GM12891 (cell line): ENCODE results near the gene ASTL.

Experiments
- POLR2A ChIP-seq: IDR thresholded peaks from 2 replicates; pipeline ENCODE4 v1.6.1; 2011; ENCODE audit warnings: low read depth, low read length, control low read depth
- POLR2AphosphoS5 ChIP-seq: IDR thresholded peaks from 2 replicates; pipeline ENCODE4 v1.6.1; 2011; ENCODE audit warnings: low read depth, low read length, control low read depth
- SPI1 ChIP-seq: IDR thresholded peaks from 2 replicates; pipeline ENCODE4 v1.6.1; 2011; ENCODE audit warnings: low read depth, low read length, control low read depth
- TAF1 ChIP-seq: IDR thresholded peaks from 2 replicates; pipeline ENCODE4 v1.6.1; 2011; ENCODE audit warnings: low read depth, low read length, control low read depth

DNA sequence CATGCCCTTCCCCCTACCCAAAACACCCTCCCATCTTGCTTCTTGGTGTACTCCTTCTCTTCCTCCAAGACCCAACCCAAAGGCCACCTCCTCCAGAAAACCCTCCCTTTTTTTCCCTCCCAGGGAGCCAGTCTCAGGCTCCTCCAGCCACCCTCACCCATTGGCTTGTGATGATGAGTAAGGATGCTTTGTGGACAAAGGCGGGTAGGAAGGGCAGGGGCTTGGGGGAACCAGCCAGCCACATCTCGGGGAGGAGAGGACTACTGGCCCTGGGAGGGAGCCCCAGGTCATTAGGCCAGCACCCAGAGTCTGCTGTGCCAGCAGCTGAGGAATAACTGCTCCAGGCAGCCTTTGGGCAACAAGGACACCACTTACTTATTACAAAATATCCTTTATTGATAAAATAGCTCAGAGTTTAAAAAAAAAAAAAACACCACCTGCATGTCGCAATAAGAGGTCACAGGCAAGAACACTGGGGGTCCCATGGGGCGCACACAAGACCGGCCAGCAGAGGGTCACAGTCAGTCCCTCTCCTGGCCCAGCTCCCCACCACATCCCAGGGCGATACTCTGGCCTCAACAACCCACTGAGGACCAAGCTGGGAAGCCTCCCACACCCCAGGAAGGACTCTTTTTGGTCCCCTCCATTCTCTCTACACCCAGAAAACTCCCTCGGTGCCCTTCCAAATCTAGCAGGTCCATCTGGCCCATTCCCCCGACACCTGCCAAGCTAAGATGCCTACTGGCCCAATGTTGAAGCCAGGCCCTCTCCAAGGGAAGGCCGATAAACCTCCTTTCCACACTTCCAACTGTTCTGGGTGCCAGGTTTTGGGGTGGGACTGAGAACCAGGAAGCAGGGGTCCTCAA is 25.6 kb downstream of the ASTL start:
- TF ChIP-seq SPI1 (no peak), POLR2AphosphoS5 (no peak), TAF1 (no peak), POLR2A (no peak)
